GM21717 (cell line): ENCODE results near the gene MN1.

Experiments
- ATAC-seq: cut with Tn5 transposase; IDR thresholded peaks from one replicate; pipeline ENCODE4 v1.9.1; 2021; ENCODE audit warnings: mild to moderate bottlenecking, moderate library complexity; ENCODE audit not compliant: unreplicated experiment

Gene MN1

GRCh38 chr22:27801616-27802345 lies at the start of gene MN1:
Gene MN1, minus strand, starts transcription at chr22:27801756. Its CDS starts 1,213 bp downstream, at chr22:27800543.
- ATAC-seq, result no peak

GRCh38 chr22:27850000-27850521 lies 48.5 kb upstream of the MN1 start:
- no peak for ATAC-seq

- ATAC-seq, result no peak
Measured at GRCh38 chr22:27848005-27848404, 46.4 kb upstream of the MN1 start.

GRCh38 chr22:27846910-27847309 lies 45.4 kb upstream of the MN1 start:
- ATAC-seq, result no peak

GRCh38 chr22:27846248-27846757 lies 44.7 kb upstream of the MN1 start:
- no peak for ATAC-seq

GRCh38 chr22:27845644-27846043 lies 44.1 kb upstream of the MN1 start:
- no peak for ATAC-seq

GRCh38 chr22:27844656-27845591 lies 43.4 kb upstream of the MN1 start:
- no peak for ATAC-seq

GRCh38 chr22:27844256-27844655 lies 42.7 kb upstream of the MN1 start:
- no peak for ATAC-seq

- no peak for ATAC-seq
Measured at GRCh38 chr22:27843441-27843840, 41.9 kb upstream of the MN1 start.

- no peak for ATAC-seq
Measured at GRCh38 chr22:27842669-27843431, 41.3 kb upstream of the MN1 start.

- no peak for ATAC-seq
Measured at GRCh38 chr22:27842201-27842600, 40.6 kb upstream of the MN1 start.

- ATAC-seq, result no peak
Measured at GRCh38 chr22:27840436-27840835, 38.9 kb upstream of the MN1 start.

GRCh38 chr22:27839057-27839660 lies 37.6 kb upstream of the MN1 start:
- no peak for ATAC-seq

GRCh38 chr22:27836181-27836580 lies 34.6 kb upstream of the MN1 start:
- ATAC-seq, result no peak

GRCh38 chr22:27835446-27835845 lies 33.9 kb upstream of the MN1 start:
- no peak for ATAC-seq

- no peak for ATAC-seq
Measured at GRCh38 chr22:27834364-27835185, 33.0 kb upstream of the MN1 start.

- ATAC-seq, result no peak
Measured at GRCh38 chr22:27833803-27834202, 32.2 kb upstream of the MN1 start.

GRCh38 chr22:27832606-27833005 lies 31.1 kb upstream of the MN1 start:
- no peak for ATAC-seq

GRCh38 chr22:27829620-27830019 lies 28.1 kb upstream of the MN1 start:
- ATAC-seq, result no peak
